OCI-LY7 (cell line): ENCODE measurements around the gene GPT2. TPM values are rescaled to one million over a fixed set of nuclear protein-coding genes. Genes with fewer than 3 reads are reported as not detected.

Source experiments
- BruUV-seq: library from RNA; stranded (reverse); fragments of 400-500 nt; replicated peaks from 2 replicates; lab custom pipeline; 2021; lab: Mats Ljungman, UMichigan
- CTCF ChIA-PET: fragments of 300-600 bp; sonication (Branson Sonifier 250); formaldehyde crosslinking; loops from one replicate; lab custom pipeline; 2022; ENCODE audit warnings: antibody characterized with exemption; ENCODE audit not compliant: unreplicated experiment; lab: Charles Lee
- POLR2A ChIA-PET: fragments of 300-600 bp; sonication (Branson Sonifier 250); formaldehyde crosslinking; loops from one replicate; lab custom pipeline; 2022; ENCODE audit warnings: antibody characterized with exemption; lab: Charles Lee
- DNase-seq: peaks from one replicate; pipeline ENCODE4 v3.0.0-alpha.2; 2015; ENCODE audit warnings: low spot score
- H2AFZ ChIP-seq: fragments of 200-600 bp; sonication (generic), shearing (Covaris generic); 2 replicates; pipeline ENCODE4 v1.6.1; 2014; ENCODE audit warnings: mild to moderate bottlenecking, antibody characterized with exemption, low read length, moderate library complexity
- H3K27ac ChIP-seq: fragments of 200-600 bp; sonication (generic); 2 replicates; pipeline ENCODE4 v1.5.1; 2014; ENCODE audit warnings: mixed run types, low read depth, mild to moderate bottlenecking, moderate library complexity, low read length, inconsistent platforms; ENCODE audit not compliant: poor library complexity, severe bottlenecking
- H3K36me3 ChIP-seq: fragments of 200-600 bp; sonication (generic); 2 replicates; pipeline ENCODE4 v1.6.1; 2014; ENCODE audit warnings: mild to moderate bottlenecking, antibody characterized with exemption, low read length, moderate library complexity, mixed read lengths; ENCODE audit not compliant: insufficient read depth
- H3K4me1 ChIP-seq: fragments of 200-600 bp; sonication (generic); 2 replicates; pipeline ENCODE4 v1.5.1; 2014; ENCODE audit warnings: mild to moderate bottlenecking, low read length; ENCODE audit not compliant: insufficient read depth, poor library complexity, severe bottlenecking
- H3K4me2 ChIP-seq: fragments of 200-600 bp; sonication (generic); 2 replicates; pipeline ENCODE4 v1.6.1; 2014; ENCODE audit warnings: mild to moderate bottlenecking, low read length
- H3K4me3 ChIP-seq: fragments of 200-600 bp; sonication (generic); 2 replicates; pipeline ENCODE4 v1.5.1; 2014; ENCODE audit warnings: mild to moderate bottlenecking, low read depth, low read length; ENCODE audit not compliant: poor library complexity, severe bottlenecking
- H3K79me2 ChIP-seq: fragments of 200-600 bp; sonication (generic); 2 replicates; pipeline ENCODE4 v1.6.1; 2016; ENCODE audit warnings: low read depth, mild to moderate bottlenecking, low read length, moderate library complexity, mixed read lengths; ENCODE audit not compliant: insufficient read depth
- H3K9me2 ChIP-seq: fragments of 200-600 bp; sonication (generic); 2 replicates; pipeline ENCODE4 v1.6.1; 2016; ENCODE audit warnings: mild to moderate bottlenecking, low read length, mixed read lengths; ENCODE audit not compliant: insufficient read depth
- H3K9me3 ChIP-seq: fragments of 200-600 bp; sonication (generic); 2 replicates; pipeline ENCODE4 v1.6.1; 2014; ENCODE audit warnings: mild to moderate bottlenecking, mixed run types, low read length, mixed read lengths
- H4K20me1 ChIP-seq: fragments of 200-600 bp; sonication (generic); 2 replicates; pipeline ENCODE4 v1.6.1; 2014; ENCODE audit warnings: mild to moderate bottlenecking, antibody characterized with exemption, low read length, moderate library complexity, mixed read lengths; ENCODE audit not compliant: insufficient read depth
- CTCF ChIP-seq: fragments of 200-600 bp; sonication (generic); conservative IDR thresholded peaks from 2 replicates; pipeline ENCODE4 v1.5.1; 2014; ENCODE audit warnings: mild to moderate bottlenecking, antibody characterized with exemption, low read length, moderate library complexity, mixed read lengths
- EZH2phosphoT487 ChIP-seq: fragments of 200-600 bp; sonication (generic); IDR thresholded peaks from 2 replicates; pipeline ENCODE4 v1.6.1; 2018; ENCODE audit warnings: low read depth, borderline replicate concordance, mild to moderate bottlenecking, mixed run types, antibody characterized with exemption, low read length, moderate library complexity, mixed read lengths
- intact Hi-C: fragments of 100-400 bp; cut with micrococcal nuclease; formaldehyde crosslinking; loops from one replicate; pipeline ENCODE4 v1.10.0; 2022; ENCODE audit not compliant: unreplicated experiment
- total RNA-seq, 2 experiments: library from RNA; depleted of rRNA in 1 of 2; stranded (reverse); fragments of >200 nt in 1 of 2; shearing (Covaris generic) in 1 of 2; gene quantifications; 2 replicates each; pipeline ENCODE4 v1.2.3, GENCODE V29; 2014 to 2022

GPT2 gene
- total RNA-seq, 2 experiments from 2014 or later, result 42.5 to 105 TPM

- no peaks in the 10 kb centered on the region for H3K9me2 ChIP-seq
- no peaks in the 10 kb centered on the region for H3K4me1 ChIP-seq
- BruUV-seq, result no TSS peak
- H2AFZ ChIP-seq, result no peak overlapping the region
- CTCF ChIA-PET, result interaction anchor here (0.6 to 0.7 kb wide), 2 partner anchors 60 to 122 kb away, joined by 3 read pairs; no protein-coding TSS in a partner anchor
- no peaks in the 10 kb centered on the region for H3K79me2 ChIP-seq
- no peak overlapping the region for H3K4me3 ChIP-seq
- no peak for DNase-seq
- H3K36me3 ChIP-seq, result no peaks in the 10 kb centered on the region
- no peaks in the 10 kb centered on the region for H3K9me3 ChIP-seq
- no peaks in the 10 kb centered on the region for H4K20me1 ChIP-seq
- H3K4me2 ChIP-seq, result no peak overlapping the region
- TF ChIP-seq EZH2phosphoT487, result no peak
- no peak for TF ChIP-seq CTCF
- H3K27ac ChIP-seq, result no peak overlapping the region
- POLR2A ChIA-PET, result interaction anchor here (0.7 kb wide), 1 partner anchor 12 kb away, joined by 3 read pairs; no protein-coding TSS in a partner anchor
- intact Hi-C loops, result no loop called here
Measured at GRCh38 chr16:46871597-46871996, 12.6 kb upstream of the GPT2 start.

- Histone ChIP-seq H3K4me3 (no peak overlapping the region), H3K4me1 (no peaks in the 10 kb centered on the region), H3K36me3 (no peaks in the 10 kb centered on the region), H3K9me2 (no peaks in the 10 kb centered on the region), H3K4me2 (no peak overlapping the region), H3K79me2 (no peaks in the 10 kb centered on the region), H4K20me1 (no peaks in the 10 kb centered on the region), H3K9me3 (no peaks in the 10 kb centered on the region), H2AFZ (no peak overlapping the region), H3K27ac (no peak overlapping the region)
- POLR2A ChIA-PET, result interaction anchor here (0.6 kb wide), 2 partner anchors 14 to 175 kb away, joined by 3 to 8 read pairs; no protein-coding TSS in a partner anchor
- CTCF ChIA-PET, result no interaction called here
- no peak for TF ChIP-seq EZH2phosphoT487
- no peak for TF ChIP-seq CTCF
- BruUV-seq, result no TSS peak
- intact Hi-C loops, result no loop called here
- no peak for DNase-seq
Measured at GRCh38 chr16:46873201-46873600, 11.0 kb upstream of the GPT2 start.

DNA sequence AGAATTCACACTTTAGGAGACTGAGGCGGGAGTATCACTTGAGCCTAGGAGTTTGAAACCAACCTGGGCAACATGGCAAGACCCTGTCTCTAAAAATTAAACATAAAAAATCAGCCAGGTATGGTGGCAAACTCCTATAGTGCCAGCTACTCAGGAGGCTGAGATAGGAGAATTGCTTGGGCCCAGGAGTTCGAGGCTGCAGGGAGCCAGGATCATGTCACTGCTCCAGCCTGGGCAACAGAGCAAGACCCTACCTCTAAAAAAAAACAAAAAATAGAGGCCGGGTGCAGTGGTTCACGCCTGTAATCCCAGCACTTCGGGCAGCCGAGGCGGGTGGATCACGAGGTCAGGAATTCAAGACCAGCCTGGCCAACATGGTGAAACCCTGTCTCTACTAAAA is 8.9 kb upstream of the GPT2 start:
- Histone ChIP-seq H3K27ac (no peak overlapping the region), H3K79me2 (no peaks in the 10 kb centered on the region), H3K36me3 (no peaks in the 10 kb centered on the region), H4K20me1 (no peaks in the 10 kb centered on the region), H2AFZ (no peak overlapping the region), H3K4me2 (no peak overlapping the region), H3K4me3 (no peak overlapping the region), H3K9me3 (no peaks in the 10 kb centered on the region), H3K9me2 (no peaks in the 10 kb centered on the region), H3K4me1 (no peaks in the 10 kb centered on the region)
- POLR2A ChIA-PET, result interaction anchor here (0.7 to 0.9 kb wide), 3 partner anchors 11 to 133 kb away, joined by 3 to 5 read pairs (median 3); no protein-coding TSS in a partner anchor
- no peak for DNase-seq
- intact Hi-C loops, result no loop called here
- BruUV-seq, result no TSS peak
- TF ChIP-seq CTCF (no peak), EZH2phosphoT487 (no peak)
- CTCF ChIA-PET, result no interaction called here
